Upper lobe of right lung (tissue), 1 donor: Measurements from ENCODE around the gene KPNA1. TPM values are rescaled to one million over a fixed set of nuclear protein-coding genes. Genes with fewer than 3 reads are reported as not detected.
A peak's percentile ranks its signal among the peaks of the same experiment; 100 is the strongest.

Source experiments
- ATAC-seq: fragments of 200-7000 bp; cut with Tn5 transposase; one replicate; pipeline ENCODE4 v1.9.1; 2020; ENCODE audit warnings: mild to moderate bottlenecking, moderate library complexity
- DNase-seq: peaks from one replicate; pipeline ENCODE4 v3.0.0-alpha.2; 2020
- H3K27ac ChIP-seq: fragments of 200-600 bp; one replicate; pipeline ENCODE4 v1.8.0; 2022
- H3K27me3 ChIP-seq: fragments of 200-600 bp; one replicate; pipeline ENCODE4 v1.8.0; 2022; ENCODE audit warnings: mild to moderate bottlenecking
- H3K36me3 ChIP-seq: fragments of 200-600 bp; one replicate; pipeline ENCODE4 v1.8.0; 2022
- H3K4me1 ChIP-seq: fragments of 200-600 bp; one replicate; pipeline ENCODE4 v1.8.0; 2022
- H3K4me3 ChIP-seq: fragments of 200-600 bp; one replicate; pipeline ENCODE4 v1.8.0; 2022; ENCODE audit warnings: mild to moderate bottlenecking
- H3K9me3 ChIP-seq: fragments of 200-600 bp; one replicate; pipeline ENCODE4 v1.8.0; 2022
- intact Hi-C: fragments of 100-400 bp; cut with DNase I; formaldehyde crosslinking; loops from one replicate; pipeline ENCODE4 v1.11.0; 2022
- total RNA-seq: library from RNA; stranded (reverse); fragmentation: NEBNext Ultra II Directional; extraction: Animal tissue kit (Norgen Biotek cat#: 25700); gene quantifications from one replicate; pipeline ENCODE4 v1.2.1, GENCODE V29; 2021
- TF ChIP-seq, protein P1 (sequence below): fragments of 200-600 bp; IDR thresholded peaks from one replicate; pipeline ENCODE4 v1.8.0; 2022; ENCODE audit warnings: antibody characterized with exemption
- donor health status: DM: no; HTN: yes; CAD: no; lungs with severe emphysema.

The KPNA1 gene
- total RNA-seq, 1 donor from 2014 or later = 60.4 TPM

DNA sequence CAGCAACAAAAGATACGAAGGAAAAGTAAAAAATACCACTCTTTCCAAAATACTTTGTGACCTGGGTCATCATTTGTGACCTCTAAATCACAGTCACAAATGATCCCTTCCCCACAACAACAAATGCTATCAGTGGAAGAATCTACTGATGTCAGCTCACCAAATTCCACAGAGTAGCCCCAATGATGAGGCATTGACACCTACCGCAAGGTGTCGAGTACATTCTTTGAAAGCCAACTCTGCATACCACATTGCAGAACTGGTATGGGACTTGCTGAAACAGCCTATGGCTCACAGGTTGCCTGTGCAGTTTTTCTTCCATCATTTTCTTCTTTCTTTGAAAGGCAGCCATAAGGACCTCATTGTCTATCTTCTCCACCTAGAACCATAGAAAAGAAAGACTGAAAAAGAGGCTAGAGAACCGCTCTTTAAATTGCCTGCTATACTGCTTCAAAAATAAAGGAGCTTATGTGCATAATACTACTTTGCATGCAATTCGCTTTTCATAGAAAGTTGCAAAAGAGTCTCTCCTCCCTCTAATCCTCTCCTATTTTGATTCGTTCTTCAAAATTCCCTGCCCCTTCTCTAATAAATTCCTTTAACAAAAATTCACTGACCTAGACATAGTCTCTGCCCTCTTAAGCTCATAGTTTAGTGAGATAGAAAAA is 21.4 kb upstream of the KPNA1 start:
- H3K36me3 ChIP-seq = peaks cover 90% of the 10 kb centered on the region
- DNase-seq (no peak), ATAC-seq (no peak)
- no peaks in the 10 kb centered on the region for H3K27me3 ChIP-seq
- TF ChIP-seq, protein P1, sequence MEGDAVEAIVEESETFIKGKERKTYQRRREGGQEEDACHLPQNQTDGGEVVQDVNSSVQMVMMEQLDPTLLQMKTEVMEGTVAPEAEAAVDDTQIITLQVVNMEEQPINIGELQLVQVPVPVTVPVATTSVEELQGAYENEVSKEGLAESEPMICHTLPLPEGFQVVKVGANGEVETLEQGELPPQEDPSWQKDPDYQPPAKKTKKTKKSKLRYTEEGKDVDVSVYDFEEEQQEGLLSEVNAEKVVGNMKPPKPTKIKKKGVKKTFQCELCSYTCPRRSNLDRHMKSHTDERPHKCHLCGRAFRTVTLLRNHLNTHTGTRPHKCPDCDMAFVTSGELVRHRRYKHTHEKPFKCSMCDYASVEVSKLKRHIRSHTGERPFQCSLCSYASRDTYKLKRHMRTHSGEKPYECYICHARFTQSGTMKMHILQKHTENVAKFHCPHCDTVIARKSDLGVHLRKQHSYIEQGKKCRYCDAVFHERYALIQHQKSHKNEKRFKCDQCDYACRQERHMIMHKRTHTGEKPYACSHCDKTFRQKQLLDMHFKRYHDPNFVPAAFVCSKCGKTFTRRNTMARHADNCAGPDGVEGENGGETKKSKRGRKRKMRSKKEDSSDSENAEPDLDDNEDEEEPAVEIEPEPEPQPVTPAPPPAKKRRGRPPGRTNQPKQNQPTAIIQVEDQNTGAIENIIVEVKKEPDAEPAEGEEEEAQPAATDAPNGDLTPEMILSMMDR = no peak
- intact Hi-C loops = no loop called here
- no peaks in the 10 kb centered on the region for H3K4me1 ChIP-seq
- no peak overlapping the region for H3K27ac ChIP-seq
- no peaks in the 10 kb centered on the region for H3K9me3 ChIP-seq
- no peak overlapping the region for H3K4me3 ChIP-seq

DNA sequence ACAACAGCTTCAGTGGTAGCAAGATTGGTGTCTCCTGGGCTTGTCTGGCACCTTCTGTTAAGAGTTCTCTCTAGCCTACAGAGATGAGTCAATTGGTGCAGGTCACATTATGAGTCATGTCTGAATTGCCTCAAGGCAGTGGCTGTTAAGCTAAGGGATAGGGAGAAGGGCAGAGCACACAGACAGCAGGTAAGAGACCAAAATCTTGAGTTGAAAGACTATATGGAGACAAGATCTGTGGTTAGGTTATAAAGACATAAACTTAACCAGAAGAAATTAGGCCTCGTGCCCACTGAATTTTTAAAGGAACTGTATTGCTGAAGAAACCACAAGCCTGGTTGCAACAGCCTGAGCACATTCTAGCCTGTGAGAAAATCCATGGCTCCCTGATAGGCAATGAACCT is 19.2 kb upstream of the KPNA1 start:
- Histone ChIP-seq H3K4me3 (no peak overlapping the region), H3K27me3 (no peaks in the 10 kb centered on the region), H3K36me3 (peaks cover 88% of the 10 kb centered on the region), H3K4me1 (no peaks in the 10 kb centered on the region), H3K27ac (no peak overlapping the region), H3K9me3 (no peaks in the 10 kb centered on the region)
- ATAC-seq (peak; percentile 58), DNase-seq (no peak)
- TF ChIP-seq, protein P1 = no peak
- intact Hi-C loops = no loop called here

DNA sequence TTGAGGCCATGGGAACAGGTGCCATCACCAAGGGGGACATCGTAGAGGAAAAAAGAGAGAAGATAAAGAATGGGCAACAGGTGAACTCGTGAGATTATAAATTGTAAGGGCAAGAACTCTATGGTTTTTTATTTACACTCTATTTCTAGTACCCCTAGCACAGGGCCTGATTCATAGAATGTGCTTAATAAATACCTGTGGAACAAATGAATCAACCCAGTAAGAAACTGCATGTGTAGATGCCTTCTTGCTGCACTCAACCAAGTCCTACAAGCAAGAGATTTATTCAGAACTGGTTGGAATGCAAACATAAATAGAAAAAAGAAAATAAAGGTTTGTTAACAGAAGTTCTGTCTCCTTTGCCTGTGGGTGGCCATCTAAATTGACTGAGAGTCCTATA is 18.7 kb upstream of the KPNA1 start:
- ATAC-seq = no peak
- no peaks in the 10 kb centered on the region for H3K27me3 ChIP-seq
- intact Hi-C loops = no loop called here
- H3K36me3 ChIP-seq = peaks cover 89% of the 10 kb centered on the region
- TF ChIP-seq, protein P1 = no peak
- no peaks in the 10 kb centered on the region for H3K4me1 ChIP-seq
- no peak overlapping the region for H3K27ac ChIP-seq
- H3K9me3 ChIP-seq = no peaks in the 10 kb centered on the region
- no peak for DNase-seq
- no peak overlapping the region for H3K4me3 ChIP-seq

GRCh38 chr3:122530164-122530563 is 15.4 kb upstream of the KPNA1 start:
- no peaks in the 10 kb centered on the region for H3K9me3 ChIP-seq
- intact Hi-C loops = no loop called here
- H3K4me3 ChIP-seq = no peak overlapping the region
- ATAC-seq (no peak), DNase-seq (no peak)
- no peaks in the 10 kb centered on the region for H3K4me1 ChIP-seq
- H3K36me3 ChIP-seq = peaks cover 68% of the 10 kb centered on the region
- TF ChIP-seq, protein P1 = no peak
- H3K27me3 ChIP-seq = no peaks in the 10 kb centered on the region
- H3K27ac ChIP-seq = no peak overlapping the region

DNA sequence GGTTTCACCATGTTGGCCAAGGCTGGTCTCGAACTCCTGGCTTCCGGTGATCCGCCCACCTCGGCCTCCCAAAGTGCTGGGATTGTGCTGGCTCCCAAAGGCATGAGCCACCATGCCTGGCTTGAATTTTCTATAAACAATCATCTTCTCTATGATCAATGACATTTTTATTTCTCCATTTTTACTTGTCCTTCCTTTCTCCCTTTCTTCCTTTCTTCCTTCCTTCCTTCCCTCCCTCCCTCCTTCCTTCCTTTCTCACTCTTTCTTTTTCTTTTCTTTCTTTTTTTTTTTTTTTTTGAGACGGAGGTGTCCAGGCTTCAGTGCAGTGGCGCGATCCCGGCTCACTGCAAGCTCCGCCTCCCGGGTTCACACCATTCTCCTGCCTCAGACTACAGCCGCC is 8.6 kb upstream of the KPNA1 start:
- intact Hi-C loops = no loop called here
- no peak overlapping the region for H3K27ac ChIP-seq
- no peaks in the 10 kb centered on the region for H3K27me3 ChIP-seq
- TF ChIP-seq, protein P1 = no peak
- ATAC-seq = no peak
- peaks cover 10% of the 10 kb centered on the region for H3K36me3 ChIP-seq
- no peaks in the 10 kb centered on the region for H3K9me3 ChIP-seq
- no peak overlapping the region for H3K4me3 ChIP-seq
- no peak for DNase-seq
- H3K4me1 ChIP-seq = no peaks in the 10 kb centered on the region

DNA sequence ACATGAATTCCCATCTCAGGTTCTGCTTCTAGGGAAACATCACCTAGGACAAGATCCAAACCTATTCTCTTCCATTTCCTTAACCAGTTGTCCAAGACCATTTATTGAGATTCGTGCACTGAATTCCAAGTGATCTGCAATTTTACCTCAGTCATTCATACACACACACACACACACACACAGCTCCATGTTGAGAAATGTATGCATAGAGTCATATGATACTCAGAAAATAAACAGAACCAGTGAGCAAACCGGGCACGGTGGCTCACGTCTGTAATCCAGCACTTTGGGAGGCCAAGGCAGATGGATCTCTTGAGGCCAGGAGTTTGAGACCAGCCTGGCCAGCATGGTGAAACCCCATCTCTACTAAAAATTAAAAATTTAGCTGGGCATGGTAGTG is 6.1 kb upstream of the KPNA1 start:
- Histone ChIP-seq H3K27me3 (no peaks in the 10 kb centered on the region), H3K36me3 (no peaks in the 10 kb centered on the region), H3K4me3 (no peak overlapping the region), H3K27ac (no peak overlapping the region), H3K9me3 (no peaks in the 10 kb centered on the region), H3K4me1 (no peaks in the 10 kb centered on the region)
- TF ChIP-seq, protein P1 = no peak
- intact Hi-C loops = no loop called here
- no peak for ATAC-seq
- DNase-seq = no peak
